Measurements from ENCODE around the gene FRAS1. TPM values are rescaled to one million over a fixed set of nuclear protein-coding genes. Genes with fewer than 3 reads are reported as not detected.

Gene FRAS1
- total RNA-seq, 2 donors from 2014 or later, result 0.07 to 0.10 TPM

GRCh38 chr4:78553529-78554060, 496.5 kb downstream of the FRAS1 start:
- Mint-ChIP-seq H3K27me3 (ENCODE audit: low read depth) (peaks cover 33% of the 10 kb centered on the region), H3K4me1 (ENCODE audit: low read depth) (peaks cover 15% of the 10 kb centered on the region), H3K9me3 (no peaks in the 10 kb centered on the region), H3K4me3 (no peak overlapping the region), H3K27ac (no peak overlapping the region), H3K36me3 (ENCODE audit: insufficient read depth in 2 of 2) (no peaks in the 10 kb centered on the region)
- ATAC-seq (replicated peaks in 1 of 2), result no peak
- DNase-seq, result no peak

GRCh38 chr4:78556665-78557064, 499.5 kb downstream of the FRAS1 start:
- Mint-ChIP-seq H3K36me3 (ENCODE audit: insufficient read depth in 2 of 2) (no peaks in the 10 kb centered on the region), H3K9me3 (no peaks in the 10 kb centered on the region), H3K4me1 (ENCODE audit: low read depth) (peaks cover 9% of the 10 kb centered on the region), H3K4me3 (no peak overlapping the region), H3K27ac (no peak overlapping the region), H3K27me3 (ENCODE audit: low read depth) (peaks cover 16% of the 10 kb centered on the region)
- DNase-seq (no peak), ATAC-seq (replicated peaks in 1 of 2) (no peak)

DNA sequence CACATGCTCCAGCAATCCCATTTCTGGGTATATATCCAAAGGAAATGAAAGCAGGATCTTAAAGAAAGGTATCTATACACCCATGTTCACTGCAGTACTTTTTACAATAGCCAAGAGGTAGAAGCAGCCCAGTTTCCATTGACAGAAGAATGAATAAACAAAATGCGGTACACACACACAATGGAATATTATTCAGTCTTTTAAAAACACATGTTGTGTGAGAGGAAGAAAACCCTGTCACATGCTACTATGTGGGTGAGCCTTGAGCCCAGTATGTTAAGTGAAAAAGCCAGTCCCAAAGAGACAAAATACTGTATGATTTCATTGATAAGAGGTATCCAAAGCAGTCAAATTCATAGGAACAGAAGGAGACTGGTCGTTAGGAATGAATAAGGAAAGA, 500.7 kb downstream of the FRAS1 start:
- H3K9me3 Mint-ChIP-seq, result no peaks in the 10 kb centered on the region
- no peak for ATAC-seq (replicated peaks in 1 of 2)
- peaks cover 28% of the 10 kb centered on the region for H3K27me3 Mint-ChIP-seq (ENCODE audit: low read depth)
- H3K27ac Mint-ChIP-seq, result no peak overlapping the region
- DNase-seq, result no peak
- H3K4me3 Mint-ChIP-seq, result no peak overlapping the region
- H3K4me1 Mint-ChIP-seq (ENCODE audit: low read depth), result peaks cover 3% of the 10 kb centered on the region
- no peaks in the 10 kb centered on the region for H3K36me3 Mint-ChIP-seq (ENCODE audit: insufficient read depth in 2 of 2)

GRCh38 chr4:78558410-78558809, 501.3 kb downstream of the FRAS1 start:
- no peak overlapping the region for H3K27ac Mint-ChIP-seq
- no peaks in the 10 kb centered on the region for H3K9me3 Mint-ChIP-seq
- DNase-seq, result no peak
- no peak overlapping the region for H3K4me3 Mint-ChIP-seq
- no peaks in the 10 kb centered on the region for H3K36me3 Mint-ChIP-seq (ENCODE audit: insufficient read depth in 2 of 2)
- ATAC-seq (replicated peaks in 1 of 2), result no peak
- peaks cover 28% of the 10 kb centered on the region for H3K27me3 Mint-ChIP-seq (ENCODE audit: low read depth)
- no peaks in the 10 kb centered on the region for H3K4me1 Mint-ChIP-seq (ENCODE audit: low read depth)

DNA sequence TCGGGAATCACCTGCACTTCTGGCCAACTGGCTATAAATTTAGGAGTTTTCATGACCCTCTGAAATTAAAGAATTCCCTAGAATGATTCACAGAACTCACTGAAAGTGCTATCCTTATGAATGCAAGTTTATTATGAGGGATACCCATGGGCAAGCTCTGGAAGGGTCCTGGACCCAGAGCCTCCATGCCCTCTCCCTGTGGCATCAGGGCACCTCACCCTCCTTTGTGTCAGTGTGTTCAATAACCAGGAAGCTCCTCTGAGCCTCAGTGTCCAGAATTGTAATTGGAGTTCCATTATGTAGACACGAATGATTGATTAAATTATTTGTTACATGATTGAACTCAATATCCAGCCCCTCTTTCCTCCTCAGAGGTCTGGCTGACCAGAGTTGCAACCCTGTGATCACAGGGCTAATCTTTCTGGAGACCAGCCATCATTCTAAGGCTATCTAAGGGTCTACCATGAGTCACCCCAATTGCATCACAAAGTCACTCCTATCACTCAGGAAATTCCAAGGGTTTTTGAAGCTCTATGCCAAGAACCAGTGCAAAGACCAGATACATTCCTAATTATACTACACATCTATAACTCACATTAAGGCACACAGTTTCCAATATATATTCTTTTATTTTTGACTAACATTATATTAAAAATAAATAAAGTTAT, 503.3 kb downstream of the FRAS1 start:
- no peak overlapping the region for H3K27ac Mint-ChIP-seq

GRCh38 chr4:78561677-78562076, 504.6 kb downstream of the FRAS1 start:
- no peak overlapping the region for H3K27ac Mint-ChIP-seq
- peaks cover 19% of the 10 kb centered on the region for H3K27me3 Mint-ChIP-seq (ENCODE audit: low read depth)
- ATAC-seq (replicated peaks in 1 of 2) (no peak), DNase-seq (no peak)
- H3K4me3 Mint-ChIP-seq, result no peak overlapping the region
- H3K4me1 Mint-ChIP-seq (ENCODE audit: low read depth), result no peaks in the 10 kb centered on the region
- no peaks in the 10 kb centered on the region for H3K9me3 Mint-ChIP-seq
- no peaks in the 10 kb centered on the region for H3K36me3 Mint-ChIP-seq (ENCODE audit: insufficient read depth in 2 of 2)

More for the DNA sequence above, 503.3 kb downstream of the FRAS1 start:
- no peaks in the 10 kb centered on the region for H3K9me3 Mint-ChIP-seq
- no peak overlapping the region for H3K4me3 Mint-ChIP-seq
- no peaks in the 10 kb centered on the region for H3K4me1 Mint-ChIP-seq (ENCODE audit: low read depth)
- peaks cover 19% of the 10 kb centered on the region for H3K27me3 Mint-ChIP-seq (ENCODE audit: low read depth)
- DNase-seq, result no peak
- no peak for ATAC-seq (replicated peaks in 1 of 2)
- H3K36me3 Mint-ChIP-seq (ENCODE audit: insufficient read depth in 2 of 2), result no peaks in the 10 kb centered on the region

- Mint-ChIP-seq H3K27ac (no peak overlapping the region), H3K9me3 (no peaks in the 10 kb centered on the region), H3K27me3 (ENCODE audit: low read depth) (peaks cover 19% of the 10 kb centered on the region), H3K4me1 (ENCODE audit: low read depth) (no peaks in the 10 kb centered on the region), H3K4me3 (no peak overlapping the region), H3K36me3 (ENCODE audit: insufficient read depth in 2 of 2) (no peaks in the 10 kb centered on the region)
- DNase-seq, result no peak
- no peak for ATAC-seq (replicated peaks in 1 of 2)
Observed at GRCh38 chr4:78562687-78563086, 505.6 kb downstream of the FRAS1 start.

- no peaks in the 10 kb centered on the region for H3K9me3 Mint-ChIP-seq
- peaks cover 26% of the 10 kb centered on the region for H3K27me3 Mint-ChIP-seq (ENCODE audit: low read depth)
- no peak for DNase-seq
- ATAC-seq (replicated peaks in 1 of 2), result no peak
- H3K36me3 Mint-ChIP-seq (ENCODE audit: insufficient read depth in 2 of 2), result no peaks in the 10 kb centered on the region
- H3K4me3 Mint-ChIP-seq, result no peak overlapping the region
- H3K27ac Mint-ChIP-seq, result no peak overlapping the region
- H3K4me1 Mint-ChIP-seq (ENCODE audit: low read depth), result no peaks in the 10 kb centered on the region
Observed at GRCh38 chr4:78565971-78566372, 508.8 kb downstream of the FRAS1 start.

GRCh38 chr4:78566834-78567499, 509.8 kb downstream of the FRAS1 start:
- Mint-ChIP-seq H3K27ac (no peak overlapping the region), H3K4me3 (no peak overlapping the region), H3K36me3 (ENCODE audit: insufficient read depth in 2 of 2) (no peaks in the 10 kb centered on the region), H3K27me3 (ENCODE audit: low read depth) (peaks cover 30% of the 10 kb centered on the region), H3K9me3 (no peaks in the 10 kb centered on the region), H3K4me1 (ENCODE audit: low read depth) (no peaks in the 10 kb centered on the region)
- DNase-seq (no peak), ATAC-seq (replicated peaks in 1 of 2) (no peak)

DNA sequence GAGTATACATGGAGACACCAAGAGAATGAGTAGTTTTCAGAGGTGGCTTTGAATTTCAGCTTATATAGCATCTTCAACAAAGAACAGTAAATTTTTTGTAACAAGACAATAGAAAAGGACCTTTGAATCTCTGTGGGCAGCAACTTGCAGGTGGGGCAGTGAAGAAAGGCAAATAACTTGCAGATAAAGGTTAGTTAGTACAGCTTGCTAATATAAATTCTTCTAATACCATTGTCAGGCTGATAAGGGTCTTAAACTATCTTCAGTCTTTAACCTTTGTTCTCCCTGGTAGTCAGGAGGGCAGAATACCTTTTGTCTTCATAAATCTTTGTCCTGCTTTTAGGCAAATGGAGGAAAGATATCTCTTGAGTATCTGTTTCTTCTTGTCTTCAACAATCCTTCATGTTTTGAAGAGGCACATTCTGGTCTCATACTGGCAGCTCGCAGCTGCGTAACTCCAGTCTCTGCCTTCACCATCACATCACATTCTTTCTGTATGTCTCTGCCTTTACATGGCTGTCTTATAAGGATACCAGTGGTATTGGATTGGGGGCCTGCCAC, 510.5 kb downstream of the FRAS1 start:
- no peak for DNase-seq
- Mint-ChIP-seq H3K27me3 (ENCODE audit: low read depth) (peaks cover 29% of the 10 kb centered on the region), H3K4me3 (no peak overlapping the region), H3K27ac (no peak overlapping the region), H3K36me3 (ENCODE audit: insufficient read depth in 2 of 2) (no peaks in the 10 kb centered on the region), H3K4me1 (ENCODE audit: low read depth) (no peaks in the 10 kb centered on the region), H3K9me3 (no peaks in the 10 kb centered on the region)
- no peak for ATAC-seq (replicated peaks in 1 of 2)

DNA sequence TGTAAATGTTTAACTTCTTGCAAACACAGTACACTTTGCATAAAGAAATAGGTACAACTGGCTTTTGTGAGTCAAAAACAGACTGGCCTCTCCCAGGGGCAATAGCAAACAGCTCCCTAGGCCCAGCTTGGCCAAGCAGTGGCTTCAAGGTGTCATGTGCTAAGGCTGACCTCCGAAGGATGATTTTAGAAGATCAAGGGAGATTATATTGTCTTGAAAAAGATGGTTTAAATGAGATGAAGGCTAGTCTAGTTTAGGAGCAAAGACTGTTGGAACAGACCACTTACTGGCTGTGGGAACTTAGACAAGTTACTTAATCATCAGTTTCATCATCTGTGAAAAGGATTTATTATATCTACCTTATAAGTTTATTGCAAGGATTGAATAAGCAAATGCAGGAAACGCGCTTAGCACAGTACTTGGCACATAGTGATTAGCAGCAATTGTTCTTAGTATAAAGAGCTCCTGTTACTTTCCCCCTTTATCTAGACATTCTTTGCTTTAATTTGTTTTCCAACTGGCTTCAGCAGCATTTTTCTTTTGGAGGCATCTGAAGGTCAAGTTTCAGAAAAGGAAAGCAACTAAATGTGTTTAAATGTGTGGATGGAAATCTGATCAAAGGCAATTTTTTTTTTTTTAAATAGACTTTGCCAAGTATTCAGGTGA, 511.6 kb downstream of the FRAS1 start:
- no peaks in the 10 kb centered on the region for H3K36me3 Mint-ChIP-seq (ENCODE audit: insufficient read depth in 2 of 2)
- H3K27ac Mint-ChIP-seq, result no peak overlapping the region
- no peaks in the 10 kb centered on the region for H3K4me1 Mint-ChIP-seq (ENCODE audit: low read depth)
- no peaks in the 10 kb centered on the region for H3K9me3 Mint-ChIP-seq
- no peak for DNase-seq
- peaks cover 22% of the 10 kb centered on the region for H3K27me3 Mint-ChIP-seq (ENCODE audit: low read depth)
- ATAC-seq (replicated peaks in 1 of 2), result no peak
- no peak overlapping the region for H3K4me3 Mint-ChIP-seq

- H3K4me3 Mint-ChIP-seq, result no peak overlapping the region
Observed at GRCh38 chr4:78569306-78569821, 512.2 kb downstream of the FRAS1 start.

GRCh38 chr4:78570117-78570516, 513.0 kb downstream of the FRAS1 start:
- no peak for DNase-seq
- H3K36me3 Mint-ChIP-seq (ENCODE audit: insufficient read depth in 2 of 2), result no peaks in the 10 kb centered on the region
- no peaks in the 10 kb centered on the region for H3K9me3 Mint-ChIP-seq
- H3K27ac Mint-ChIP-seq, result no peak overlapping the region
- no peak for ATAC-seq (replicated peaks in 1 of 2)
- H3K27me3 Mint-ChIP-seq (ENCODE audit: low read depth), result peaks cover 22% of the 10 kb centered on the region
- no peaks in the 10 kb centered on the region for H3K4me1 Mint-ChIP-seq (ENCODE audit: low read depth)
- no peak overlapping the region for H3K4me3 Mint-ChIP-seq

More at GRCh38 chr4:78569306-78569821, 512.2 kb downstream of the FRAS1 start:
- Mint-ChIP-seq H3K27ac (no peak overlapping the region), H3K4me1 (ENCODE audit: low read depth) (no peaks in the 10 kb centered on the region), H3K36me3 (ENCODE audit: insufficient read depth in 2 of 2) (no peaks in the 10 kb centered on the region), H3K27me3 (ENCODE audit: low read depth) (peaks cover 22% of the 10 kb centered on the region), H3K9me3 (no peaks in the 10 kb centered on the region)
- no peak for ATAC-seq (replicated peaks in 1 of 2)
- DNase-seq, result no peak
